H1 (cell line): ENCODE measurements around the gene MCM3. TPM values are rescaled to one million over a fixed set of nuclear protein-coding genes. Genes with fewer than 3 reads are reported as not detected.

Experiments
- CBX8 ChIP-seq: fragments of 300-800, 300-1000 bp; sonication (generic); IDR thresholded peaks from 2 replicates; pipeline ENCODE4 v1.7.1; 2016; ENCODE audit warnings: low read depth, low read length, borderline replicate concordance
- EZH2 ChIP-seq: fragments of 200-600 bp; sonication (generic); IDR thresholded peaks from 2 replicates; pipeline ENCODE4 v1.7.1; 2012; ENCODE audit warnings: low read depth, mild to moderate bottlenecking, moderate library complexity, low read length, inconsistent platforms; ENCODE audit not compliant: severe bottlenecking
- KDM1A ChIP-seq: fragments of 200-600, 300-600 bp; sonication (generic); IDR thresholded peaks from 2 replicates; pipeline ENCODE4 v1.7.1; 2016; ENCODE audit warnings: mild to moderate bottlenecking, low read length, borderline replicate concordance
- POU5F1 ChIP-seq: IDR thresholded peaks from 2 replicates; pipeline ENCODE4 v1.6.1; 2011; ENCODE audit warnings: low read depth, mild to moderate bottlenecking, low read length, moderate library complexity
- RFX5 ChIP-seq: IDR thresholded peaks from 2 replicates; pipeline ENCODE4 v1.6.1; 2011; ENCODE audit warnings: low read depth, low read length, improper control_type of control experiment, borderline replicate concordance
- USF2 ChIP-seq: IDR thresholded peaks from 2 replicates; pipeline ENCODE4 v1.6.1; 2011; ENCODE audit warnings: low read length, improper control_type of control experiment
- ZNF274 ChIP-seq: IDR thresholded peaks from 2 replicates; pipeline ENCODE4 v1.7.0; 2012; ENCODE audit warnings: low read length, borderline replicate concordance; ENCODE audit errors: extremely low read depth
- polyA plus RNA-seq, 7 experiments: library from polyadenylated mRNA; depleted of rRNA in 3 of 7; stranded (reverse) in 5 of 7; unstranded in 2 of 7; fragments of >200 nt in 5 of 7; fragments of 200-250 nt in 2 of 7; gene quantifications; 1 replicate in 5 of 7; 2 replicates in 1 of 7; 4 replicates in 1 of 7; pipeline versions ENCODE4 v1.2.1 to v1.2.3, GENCODE V29; 2011 to 2013; ENCODE audit warnings: missing spikeins in 2 of 7, mixed read lengths in 2 of 7
- total RNA-seq: library from RNA; stranded (reverse); fragmentation: NEBNext Ultra II Directional; extraction: Animal tissue kit (Norgen Biotek cat#: 25700); gene quantifications from 2 replicates; pipeline ENCODE4 v1.2.1, GENCODE V29; 2021

MCM3 gene
- total and polyA plus RNA-seq, 2 of the 8 experiments (the other 6 are each of a cell fraction or from before 2014, with no cell fraction given), result 275 to 293 TPM

- TF ChIP-seq EZH2, result no peak
- TF ChIP-seq KDM1A, result no peak
- TF ChIP-seq CBX8, result no peak
- TF ChIP-seq POU5F1, result no peak
- no peak for TF ChIP-seq USF2
- TF ChIP-seq ZNF274, result no peak
- no peak for TF ChIP-seq RFX5
Observed at GRCh38 chr6:52317211-52317610, 32.7 kb upstream of the MCM3 start (continued).
